Fibroblast of mammary gland (primary cell): ENCODE results near the gene SAP130.

Experiments
- DNase-seq: peaks from one replicate; pipeline ENCODE4 v3.0.0-alpha.2; 2010; ENCODE audit warnings: low read depth
- H3K4me3 ChIP-seq: 2 replicates; pipeline ENCODE4 v1.5.1; 2011; ENCODE audit warnings: low read depth, mild to moderate bottlenecking, low read length, moderate library complexity; ENCODE audit not compliant: control insufficient read depth
- CTCF ChIP-seq: conservative IDR thresholded peaks from 2 replicates; pipeline ENCODE4 v1.5.1; 2011; ENCODE audit warnings: low read depth, low read length, inconsistent platforms; ENCODE audit not compliant: control insufficient read depth, insufficient read depth

Gene SAP130

DNA sequence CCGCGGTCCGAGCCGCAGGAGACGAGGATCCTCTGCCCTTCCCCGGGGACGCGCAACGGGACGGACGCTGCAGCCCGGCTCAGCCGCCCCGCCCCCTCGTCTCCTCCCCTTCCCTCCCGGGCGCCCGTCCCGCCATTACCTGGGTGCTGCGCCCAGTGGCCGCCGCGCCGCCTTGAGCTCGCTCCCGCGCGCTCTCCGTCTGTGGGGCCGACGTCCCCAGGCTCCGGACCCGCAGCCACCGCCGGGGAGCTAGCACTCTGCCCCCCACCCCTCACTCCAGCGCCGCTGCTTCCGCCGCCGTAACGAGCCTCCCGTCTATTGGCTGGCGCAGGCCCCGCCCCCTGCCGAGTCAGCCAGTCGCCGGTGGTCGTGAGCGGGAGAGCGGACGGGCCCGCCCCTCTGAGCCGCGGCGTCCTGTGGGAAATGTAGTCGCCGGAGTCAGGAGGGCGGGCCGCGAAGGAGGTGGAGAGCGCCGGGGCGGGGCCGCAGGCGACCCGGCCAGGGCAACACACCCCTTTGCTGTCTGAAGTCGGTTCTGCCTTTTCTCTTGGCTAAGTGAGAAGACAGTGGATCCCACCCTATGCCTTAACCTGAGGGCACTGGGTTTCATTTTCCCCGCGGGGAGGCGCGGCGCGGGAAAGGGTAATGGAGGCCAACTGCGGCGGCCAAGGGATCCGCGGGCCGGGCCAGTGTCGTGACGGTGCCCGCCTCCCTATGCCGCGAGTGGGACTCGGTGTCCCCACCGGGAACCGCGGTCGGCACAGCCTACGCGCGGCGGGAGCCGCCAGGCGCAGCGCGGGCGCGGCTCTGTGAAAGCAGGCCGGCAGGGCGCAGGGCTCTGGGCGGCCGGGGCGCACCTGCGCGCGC, at the start of gene SAP130:
Gene SAP130, minus strand, starts transcription at position 259 of the 867 bp plus-strand sequence. CDS start 1,767 bp downstream, outside the sequence.
- peak within 1 kb of the TSS; percentile 87 for H3K4me3 ChIP-seq
- DNase-seq: peak; percentile 88
- no peak for TF ChIP-seq CTCF

DNA sequence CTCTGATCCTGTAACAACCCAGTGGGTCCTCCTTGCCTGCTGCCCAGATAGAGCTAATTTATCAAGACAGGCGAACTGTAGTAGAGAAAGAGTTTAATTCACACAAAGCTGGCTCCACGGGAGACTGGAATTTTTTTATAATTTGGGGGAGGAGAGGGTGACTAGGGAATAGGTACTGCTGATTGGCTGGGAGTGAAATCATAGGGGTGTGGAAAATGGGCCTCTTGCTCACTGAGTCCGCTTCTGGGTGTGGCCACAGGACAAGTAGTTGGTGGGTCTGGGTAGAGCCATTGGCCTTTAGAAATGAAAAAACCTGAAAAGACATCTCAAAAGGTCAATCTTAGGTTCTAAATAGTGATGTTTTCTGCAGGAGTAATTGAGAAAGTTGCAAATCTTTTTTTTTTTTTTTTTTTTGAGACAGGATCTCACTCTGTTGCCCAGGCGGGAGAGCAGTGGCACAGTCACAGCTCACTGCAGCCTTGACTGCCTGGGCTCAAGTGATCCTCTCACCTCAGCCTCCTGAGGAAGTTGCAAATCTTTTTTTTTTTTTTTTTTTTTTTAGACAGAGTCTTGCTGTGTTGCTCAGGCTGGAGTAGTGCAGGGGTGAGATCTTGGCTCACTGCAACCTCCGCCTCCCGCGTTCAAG, 48.7 kb upstream of the SAP130 start:
- no peak for TF ChIP-seq CTCF
- DNase-seq: no peak
- no peak overlapping the region for H3K4me3 ChIP-seq

- no peak for TF ChIP-seq CTCF
- DNase-seq: no peak
- no peak overlapping the region for H3K4me3 ChIP-seq
Measured at GRCh38 chr2:128073278-128073677, 45.4 kb upstream of the SAP130 start.

DNA sequence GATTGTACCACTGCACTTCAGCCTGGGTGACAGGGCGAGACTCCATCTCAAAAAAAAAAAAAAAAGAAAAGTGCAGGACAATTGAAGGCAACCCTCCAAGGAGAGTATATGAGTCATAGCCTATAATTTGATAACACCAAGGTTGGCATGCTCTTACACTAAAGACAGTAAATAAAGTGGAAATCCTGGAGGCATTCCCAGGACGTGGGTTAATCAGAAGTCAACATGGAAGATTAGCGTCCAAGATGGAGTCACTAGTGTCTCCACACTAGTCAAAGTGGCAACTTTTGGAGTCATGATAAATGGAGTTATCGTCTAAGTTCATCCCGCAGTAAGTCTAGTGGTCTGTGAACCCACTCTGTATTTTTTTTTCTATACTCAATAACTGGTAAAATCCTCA, 41.9 kb upstream of the SAP130 start:
- no peak for TF ChIP-seq CTCF
- no peak overlapping the region for H3K4me3 ChIP-seq
- DNase-seq: peak; percentile 44

GRCh38 chr2:128064353-128064752, 36.5 kb upstream of the SAP130 start:
- H3K4me3 ChIP-seq: no peak overlapping the region
- DNase-seq: no peak
- no peak for TF ChIP-seq CTCF

DNA sequence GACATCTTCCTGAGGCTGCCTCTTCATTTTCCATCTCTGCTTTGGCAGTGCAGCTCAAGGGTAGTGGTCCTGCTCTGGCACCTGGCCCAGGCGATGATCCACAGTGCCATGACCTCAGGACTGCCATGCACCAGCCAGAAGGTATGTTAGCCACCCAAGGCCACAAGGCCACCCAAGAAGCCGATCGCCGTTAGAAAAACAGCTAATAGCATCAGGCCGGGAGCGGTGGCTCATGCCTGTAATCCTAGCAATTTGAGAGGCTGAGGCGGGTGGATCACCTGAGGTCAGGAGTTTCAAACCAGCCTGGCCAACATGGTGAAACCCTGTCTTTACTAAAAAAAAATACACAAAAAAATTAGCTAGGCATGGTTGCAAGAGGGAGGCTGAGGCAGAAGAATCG, 34.7 kb upstream of the SAP130 start:
- DNase-seq: no peak
- no peak for TF ChIP-seq CTCF
- H3K4me3 ChIP-seq: no peak overlapping the region

DNA sequence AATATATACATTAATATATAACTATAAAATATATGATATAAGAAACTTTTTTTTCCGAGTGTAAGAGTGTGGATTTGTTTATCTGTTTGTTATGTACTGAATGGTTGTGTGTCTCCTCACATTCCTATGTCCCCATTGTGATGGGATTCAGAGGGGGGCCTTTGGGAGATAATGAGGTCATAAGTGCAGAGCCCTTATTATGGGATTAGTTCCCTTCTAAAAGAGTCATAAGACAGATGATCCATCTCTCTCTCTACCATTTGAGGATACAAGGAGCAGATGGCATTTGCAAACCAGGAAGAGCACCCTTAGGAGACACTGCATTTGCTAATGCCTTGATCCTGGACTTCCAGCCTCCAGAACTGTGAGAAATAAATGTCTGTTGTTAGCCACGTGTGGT, 30.3 kb upstream of the SAP130 start:
- H3K4me3 ChIP-seq: no peak overlapping the region
- no peak for DNase-seq
- TF ChIP-seq CTCF: no peak
